Measurements from ENCODE around the gene TMEM259.

Gene TMEM259

DNA sequence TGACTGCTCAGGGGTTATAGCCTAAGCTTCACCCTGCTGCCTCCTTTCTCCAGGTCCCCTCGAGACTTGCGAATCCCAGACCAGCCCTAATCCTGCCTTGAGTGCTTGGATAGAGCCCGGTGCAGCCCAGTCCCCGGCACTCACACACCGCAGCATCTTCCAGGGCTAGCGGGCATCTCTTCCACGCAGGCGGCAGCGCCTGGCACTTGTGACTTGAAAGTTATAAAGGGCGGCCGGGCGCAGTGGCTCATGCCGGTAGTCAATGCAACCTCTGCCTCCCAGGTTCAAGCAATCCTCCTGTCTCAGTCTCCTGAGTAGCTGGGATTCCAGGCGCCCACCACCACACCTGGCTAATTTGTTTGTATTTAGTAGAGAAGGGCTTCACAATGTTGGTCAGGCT is 34.8 kb downstream of the TMEM259 start:
- DNase-seq (ENCODE audit: low spot score) = no peak

DNA sequence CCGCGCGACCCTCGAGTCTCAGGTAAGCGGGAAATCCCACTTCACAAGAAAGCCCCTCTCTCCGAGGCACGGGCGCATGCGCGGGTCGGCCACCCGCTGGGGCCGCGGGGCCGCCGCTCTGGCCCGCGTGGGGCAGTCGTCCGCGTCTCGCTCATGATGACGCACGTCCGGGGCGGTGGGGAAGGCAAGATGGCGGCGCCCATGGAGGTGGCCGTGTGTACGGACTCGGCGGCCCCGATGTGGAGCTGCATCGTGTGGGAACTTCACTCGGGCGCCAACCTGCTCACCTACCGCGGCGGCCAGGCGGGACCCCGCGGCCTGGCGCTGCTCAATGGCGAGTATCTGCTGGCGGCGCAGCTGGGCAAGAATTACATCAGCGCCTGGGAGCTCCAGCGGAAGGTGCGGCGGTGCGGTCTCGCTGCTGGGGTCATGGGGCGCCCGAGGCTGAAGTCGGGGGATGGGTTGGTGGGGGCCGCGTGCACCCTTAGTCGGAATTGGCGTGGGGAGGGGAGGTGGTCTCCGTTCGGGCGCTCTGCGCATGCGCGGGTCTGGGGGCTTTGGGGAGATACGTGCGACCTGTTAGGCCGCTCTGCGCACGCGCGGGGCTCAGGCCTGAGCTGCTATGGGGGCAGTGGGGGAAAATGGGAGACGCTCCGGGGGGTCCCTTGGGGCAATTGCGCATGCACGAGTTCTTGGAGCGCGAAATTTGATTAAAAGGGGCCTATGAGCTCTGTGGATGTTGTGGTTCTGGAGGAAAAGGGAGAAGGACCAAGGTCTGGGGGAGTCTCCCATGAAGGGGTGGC is 36.6 kb downstream of the TMEM259 start, which contains the start of gene WDR18:
TSS of gene WDR18 (plus strand) at position 181 of the 803 bp plus-strand sequence. CDS start at position 190, 9 bp downstream.
- peak; percentile 94 for DNase-seq (ENCODE audit: low spot score)

GRCh38 chr19:982567-983170 is 38.3 kb downstream of the TMEM259 start:
- DNase-seq (ENCODE audit: low spot score) = peak; percentile 75

DNA sequence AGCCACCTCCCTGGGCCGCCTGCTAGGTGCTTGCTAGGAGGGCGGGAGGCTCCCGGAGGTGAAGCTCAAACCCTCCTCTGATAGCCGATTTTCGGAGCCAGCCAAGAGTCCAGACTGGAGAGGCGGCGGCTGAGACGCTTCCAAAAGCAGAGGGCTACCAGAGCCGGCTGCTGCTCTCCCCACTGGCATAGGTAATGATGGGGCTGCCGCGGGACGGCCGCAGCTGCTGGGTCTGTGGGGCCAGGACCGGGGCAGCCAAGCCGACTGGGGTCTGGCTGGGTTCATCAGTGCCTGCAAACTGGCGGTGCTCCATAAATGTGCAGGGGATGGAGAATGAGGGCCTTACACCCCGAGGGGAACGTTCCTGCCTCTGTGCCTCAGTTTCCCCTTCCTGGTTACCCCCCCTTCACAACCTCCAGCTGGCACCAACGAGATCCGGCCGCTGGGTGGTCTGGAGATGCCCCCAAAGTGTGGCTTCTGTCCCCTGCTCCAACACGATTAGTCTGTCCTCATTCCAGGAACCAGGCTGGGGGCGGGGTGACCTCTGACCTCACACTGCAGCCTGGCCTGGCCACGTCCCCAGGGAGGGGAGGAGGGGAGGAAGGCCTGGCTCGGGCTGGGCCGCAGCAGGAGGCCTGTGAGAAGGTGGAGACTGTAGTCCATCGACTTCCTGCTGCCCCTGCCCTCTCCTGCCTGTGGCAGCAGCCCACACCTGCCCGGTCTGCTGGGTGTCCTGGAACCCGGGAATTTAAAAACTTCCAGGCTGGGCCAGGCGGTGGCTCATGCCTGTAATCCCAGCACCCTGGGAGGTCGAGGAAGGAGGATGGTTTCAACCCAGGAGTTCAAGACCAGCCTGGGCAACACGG is 40.6 kb downstream of the TMEM259 start:
- DNase-seq (ENCODE audit: low spot score) = no peak

- no peak for DNase-seq (ENCODE audit: low spot score)
Measured at GRCh38 chr19:979318-979741, 41.6 kb downstream of the TMEM259 start.

GRCh38 chr19:977058-977464 is 43.9 kb downstream of the TMEM259 start:
- no peak for DNase-seq (ENCODE audit: low spot score)

GRCh38 chr19:976476-976875 is 44.4 kb downstream of the TMEM259 start:
- no peak for DNase-seq (ENCODE audit: low spot score)

DNA sequence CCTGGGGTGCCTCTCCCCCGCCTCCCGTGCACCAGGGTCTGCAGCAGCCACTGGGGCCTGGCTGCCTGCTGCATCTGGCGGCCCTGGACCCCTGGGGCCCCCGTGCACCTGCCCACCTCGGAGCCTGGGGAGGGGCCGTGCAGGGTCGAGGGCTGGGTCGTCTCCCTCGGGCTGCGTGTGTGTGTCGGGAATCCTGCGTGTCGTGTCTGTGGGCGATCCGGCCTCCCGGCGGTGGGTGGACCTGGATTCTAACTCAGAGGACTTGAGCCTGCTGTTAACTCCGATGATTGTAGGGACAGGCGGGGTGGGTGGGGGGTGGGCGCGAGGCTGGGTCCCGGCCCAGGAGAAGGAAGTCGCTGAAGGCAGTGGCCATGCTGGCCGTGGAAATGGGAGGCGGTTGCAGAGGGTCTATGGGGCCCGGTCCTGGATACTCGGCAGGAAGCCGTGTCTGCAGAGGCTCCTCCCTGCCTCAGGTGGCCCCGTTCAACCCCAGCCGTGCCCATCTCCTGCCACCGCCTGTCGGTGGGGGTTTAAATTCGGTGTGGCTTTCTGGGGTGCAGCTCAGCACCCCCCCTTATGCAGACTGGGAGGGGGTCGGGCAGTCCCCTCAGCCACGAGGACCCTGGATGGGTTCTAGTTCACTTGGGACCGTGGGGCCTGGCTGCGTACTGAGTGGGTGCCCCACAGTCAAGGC is 46.2 kb downstream of the TMEM259 start:
- no peak for DNase-seq (ENCODE audit: low spot score)

- no peak for DNase-seq (ENCODE audit: low spot score)
Measured at GRCh38 chr19:973726-974563, 47.0 kb downstream of the TMEM259 start.

- no peak for DNase-seq (ENCODE audit: low spot score)
Measured at GRCh38 chr19:972281-972680, 48.6 kb downstream of the TMEM259 start.

DNA sequence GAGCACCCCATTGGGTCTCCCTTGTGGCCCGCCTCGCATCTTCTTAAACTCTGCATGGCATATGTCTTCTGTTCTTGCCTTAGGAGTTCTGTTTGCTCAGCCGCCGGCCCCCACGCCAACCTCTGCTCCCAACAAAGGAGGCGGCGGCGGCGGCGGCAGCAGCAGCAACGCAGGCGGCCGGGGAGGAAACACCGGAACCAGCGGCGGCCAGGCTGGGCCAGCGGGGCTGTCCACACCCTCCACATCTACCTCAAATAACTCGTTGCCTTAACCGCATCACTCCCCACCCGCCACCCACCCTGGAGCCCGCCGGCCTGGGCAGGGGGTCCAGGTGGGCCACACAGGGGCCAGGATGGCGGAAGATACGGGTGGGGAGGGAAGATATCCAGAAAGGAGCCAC is 49.1 kb downstream of the TMEM259 start:
- no peak for DNase-seq (ENCODE audit: low spot score)

DNA sequence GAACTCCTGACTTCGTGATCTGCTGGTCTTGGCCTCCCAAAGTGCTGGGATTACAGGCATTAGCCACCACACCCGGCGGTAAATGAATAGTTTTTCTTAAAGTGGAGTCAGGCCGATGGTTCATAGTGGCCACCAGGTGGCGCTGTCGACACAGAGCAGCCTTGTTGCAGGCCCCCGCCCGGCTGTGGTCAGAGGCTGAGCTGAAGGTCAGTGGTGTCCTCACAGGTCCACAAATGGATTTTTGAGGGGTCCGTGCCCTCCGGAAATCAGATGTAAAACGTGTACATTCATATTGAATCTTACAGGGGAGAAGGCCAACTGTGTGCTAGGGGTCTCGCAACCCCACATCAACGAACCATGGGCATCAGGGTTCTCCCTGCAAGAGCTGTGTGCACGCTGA is 50.2 kb downstream of the TMEM259 start:
- DNase-seq (ENCODE audit: low spot score) = no peak

DNA sequence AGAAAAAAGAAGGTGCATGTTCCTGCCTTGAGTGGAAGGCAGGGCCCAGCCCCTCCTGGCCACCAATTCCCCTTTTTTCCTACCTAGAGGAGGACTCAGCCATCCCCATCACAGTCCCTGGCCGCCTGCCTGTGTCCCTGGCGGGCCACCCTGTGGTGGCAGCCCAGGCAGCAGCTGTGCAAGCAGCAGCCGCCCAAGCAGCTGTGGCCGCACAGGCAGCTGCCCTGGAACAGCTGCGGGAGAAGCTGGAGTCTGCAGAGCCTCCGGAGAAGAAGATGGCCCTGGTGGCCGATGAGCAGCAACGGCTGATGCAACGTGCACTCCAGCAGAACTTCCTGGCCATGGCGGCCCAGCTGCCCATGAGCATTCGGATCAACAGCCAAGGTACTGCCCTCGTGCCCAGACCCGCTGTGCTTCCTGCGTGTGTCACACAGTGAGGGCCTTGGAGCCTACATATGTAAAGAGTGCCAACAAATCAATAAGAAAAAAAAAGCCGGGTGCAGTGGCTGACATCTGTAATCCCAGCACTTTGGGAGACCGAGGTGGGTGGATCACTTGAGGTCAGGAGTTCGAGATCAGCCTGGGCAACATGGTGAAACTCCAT is 54.3 kb downstream of the TMEM259 start:
- DNase-seq (ENCODE audit: low spot score) = no peak

GRCh38 chr19:964761-965694 is 55.9 kb downstream of the TMEM259 start:
- DNase-seq (ENCODE audit: low spot score) = no peak

DNA sequence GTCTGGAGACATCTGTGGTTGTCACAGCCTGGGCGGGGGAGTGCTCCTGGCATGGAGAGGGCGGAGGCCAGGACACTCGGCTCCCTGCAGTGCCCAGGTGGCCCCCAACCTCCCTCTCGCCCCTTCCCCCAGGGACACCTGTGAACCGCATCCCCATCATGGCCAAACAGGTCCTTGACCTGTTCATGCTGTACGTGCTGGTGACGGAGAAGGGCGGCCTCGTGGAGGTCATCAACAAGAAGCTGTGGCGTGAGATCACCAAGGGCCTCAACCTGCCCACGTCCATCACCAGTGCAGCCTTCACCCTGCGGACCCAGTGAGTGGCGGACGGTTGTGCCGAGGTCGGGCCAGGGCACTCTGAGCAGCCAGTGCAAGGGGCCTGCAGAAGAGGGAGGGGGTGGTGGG is 56.8 kb downstream of the TMEM259 start:
- no peak for DNase-seq (ENCODE audit: low spot score)

- DNase-seq (ENCODE audit: low spot score) = no peak
Measured at GRCh38 chr19:963486-963951, 57.4 kb downstream of the TMEM259 start.

- DNase-seq (ENCODE audit: low spot score) = no peak
Measured at GRCh38 chr19:962683-963400, 58.1 kb downstream of the TMEM259 start.

GRCh38 chr19:961866-962620 is 58.9 kb downstream of the TMEM259 start:
- no peak for DNase-seq (ENCODE audit: low spot score)
